HL-60 (cell line): ENCODE measurements around the gene SNRPN.

Source experiments
- POLR2AphosphoS5 ChIP-seq: IDR thresholded peaks from 2 replicates; pipeline ENCODE4 v1.6.1; 2012; ENCODE audit warnings: low read depth
- TF ChIP-seq, protein P1 (sequence below): IDR thresholded peaks from one replicate; pipeline ENCODE4 v1.5.1; 2011; ENCODE audit warnings: low read length, control low read depth, inconsistent platforms; ENCODE audit not compliant: insufficient read depth

DNA sequence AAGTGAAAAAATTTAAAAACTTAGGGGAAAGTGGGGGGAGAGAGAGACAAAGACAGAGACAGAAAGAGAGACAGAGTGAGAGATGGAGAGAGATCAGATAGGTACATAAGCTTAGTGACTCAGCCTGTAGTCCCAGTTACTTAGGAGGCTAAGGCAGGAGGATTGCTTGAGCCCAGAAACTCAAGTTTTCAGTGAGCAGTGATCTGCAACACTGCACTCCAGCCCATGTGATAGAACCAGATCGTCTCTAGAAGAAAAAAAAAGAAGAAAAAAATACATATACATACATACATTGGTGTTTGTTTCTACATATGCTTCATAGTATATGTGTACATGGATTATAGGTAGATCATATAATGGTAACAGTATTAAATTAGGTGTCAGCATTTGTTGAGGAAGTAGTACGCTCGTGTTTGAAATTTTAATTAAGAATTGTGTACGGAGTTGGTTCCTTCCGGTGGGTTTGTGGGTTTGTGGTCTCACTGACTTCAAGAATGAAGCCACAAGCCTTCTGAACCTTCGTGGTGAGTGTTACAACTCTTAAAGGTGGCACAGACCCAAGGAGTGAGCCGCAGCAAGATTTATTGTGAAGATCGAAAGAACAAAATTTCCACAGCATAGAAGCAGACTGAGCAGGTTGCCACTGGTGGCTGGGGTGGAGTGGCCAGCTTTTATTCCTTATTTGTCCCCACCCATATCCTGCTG is 38.3 kb upstream of the SNRPN start:
- no peak for TF ChIP-seq POLR2AphosphoS5
- TF ChIP-seq, protein P1, sequence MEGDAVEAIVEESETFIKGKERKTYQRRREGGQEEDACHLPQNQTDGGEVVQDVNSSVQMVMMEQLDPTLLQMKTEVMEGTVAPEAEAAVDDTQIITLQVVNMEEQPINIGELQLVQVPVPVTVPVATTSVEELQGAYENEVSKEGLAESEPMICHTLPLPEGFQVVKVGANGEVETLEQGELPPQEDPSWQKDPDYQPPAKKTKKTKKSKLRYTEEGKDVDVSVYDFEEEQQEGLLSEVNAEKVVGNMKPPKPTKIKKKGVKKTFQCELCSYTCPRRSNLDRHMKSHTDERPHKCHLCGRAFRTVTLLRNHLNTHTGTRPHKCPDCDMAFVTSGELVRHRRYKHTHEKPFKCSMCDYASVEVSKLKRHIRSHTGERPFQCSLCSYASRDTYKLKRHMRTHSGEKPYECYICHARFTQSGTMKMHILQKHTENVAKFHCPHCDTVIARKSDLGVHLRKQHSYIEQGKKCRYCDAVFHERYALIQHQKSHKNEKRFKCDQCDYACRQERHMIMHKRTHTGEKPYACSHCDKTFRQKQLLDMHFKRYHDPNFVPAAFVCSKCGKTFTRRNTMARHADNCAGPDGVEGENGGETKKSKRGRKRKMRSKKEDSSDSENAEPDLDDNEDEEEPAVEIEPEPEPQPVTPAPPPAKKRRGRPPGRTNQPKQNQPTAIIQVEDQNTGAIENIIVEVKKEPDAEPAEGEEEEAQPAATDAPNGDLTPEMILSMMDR = no peak
